Measurements from ENCODE around the gene TRIM8.

Gene TRIM8

DNA sequence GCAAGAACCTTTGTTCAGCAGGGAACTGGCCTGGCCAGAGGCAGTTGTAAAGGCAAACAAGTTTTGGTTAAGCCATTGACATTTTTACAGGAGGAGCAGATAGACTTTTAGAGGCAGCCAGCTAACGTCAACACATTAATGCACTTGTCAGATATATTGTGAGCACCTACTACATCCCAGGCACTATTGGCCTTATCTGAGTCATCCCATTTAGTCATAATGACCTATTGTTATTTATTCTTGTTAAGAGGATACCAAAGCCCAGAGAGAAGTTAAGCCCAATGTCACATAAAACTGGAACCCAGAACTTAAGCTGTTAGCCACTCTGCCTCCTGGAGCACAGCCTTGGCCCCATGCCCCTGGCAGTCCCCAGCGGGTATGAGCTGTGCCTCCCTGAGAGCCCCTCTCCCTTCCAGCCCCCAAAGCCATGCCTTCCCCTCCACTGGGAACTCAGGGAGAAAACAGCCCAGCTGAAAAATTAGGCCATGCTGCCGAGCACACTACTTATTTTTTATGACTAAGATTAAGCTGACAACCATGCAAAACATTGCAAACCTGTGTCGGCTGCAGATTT, 32.7 kb upstream of the TRIM8 start:
- Histone ChIP-seq H3K9ac (ENCODE audit: low read depth, low read length, poor library complexity, severe bottlenecking) (no peak overlapping the region), H3K9me2 (replicated peaks; ENCODE audit: low read depth, low read length) (no peaks in the 10 kb centered on the region), H3K27me3 (ENCODE audit: insufficient read depth, low read length, poor library complexity, severe bottlenecking) (no peaks in the 10 kb centered on the region), H3K4me3 (ENCODE audit: low read length, poor library complexity, severe bottlenecking) (no peak overlapping the region), H2AFZ (ENCODE audit: low read length) (no peak overlapping the region), H3F3A (ENCODE audit: low read depth) (peaks cover 9% of the 10 kb centered on the region; the same call in 1 of the 2 replicates), H3K4me1 (ENCODE audit: insufficient read depth, low read length, poor library complexity, severe bottlenecking) (peaks cover 44% of the 10 kb centered on the region), H3K4me2 (ENCODE audit: low read depth, low read length, poor library complexity, severe bottlenecking) (no peak overlapping the region), H4K20me1 (ENCODE audit: insufficient read depth, low read length, poor library complexity, severe bottlenecking) (no peaks in the 10 kb centered on the region), H3K79me2 (ENCODE audit: insufficient read depth, low read length) (no peaks in the 10 kb centered on the region), H3K9me3 (ENCODE audit: insufficient read depth, low read depth, low read length) (no peaks in the 10 kb centered on the region), H3K36me3 (ENCODE audit: insufficient read depth, low read length) (0 out of 2 replicates have a peak, but pooled peaks cover 2% of the 10 kb centered on the region)
- TF ChIP-seq EZH2phosphoT487 (IDR thresholded peaks at IDR 0.05; ENCODE audit: borderline replicate concordance) (no peak), CTCF (conservative IDR thresholded peaks at IDR 0.05; ENCODE audit: low read length) (no peak)

DNA sequence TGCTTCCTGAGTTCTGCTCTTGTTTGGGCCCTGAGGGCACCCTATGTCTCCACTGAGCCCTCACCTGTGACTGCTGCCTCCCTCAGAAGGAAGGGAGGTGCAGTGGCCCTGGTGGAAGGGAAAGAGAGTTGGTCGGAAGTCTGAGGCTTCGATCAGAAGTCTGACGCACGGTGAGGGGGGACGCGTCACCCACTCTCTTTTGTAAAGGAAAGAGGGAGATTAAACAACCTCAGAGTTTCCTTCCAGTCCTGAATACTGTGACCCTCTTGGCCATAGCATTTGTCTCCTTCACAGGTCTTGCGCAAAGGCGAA, 31.4 kb upstream of the TRIM8 start:
- H3K4me3 ChIP-seq (ENCODE audit: low read length, poor library complexity, severe bottlenecking) = no peak overlapping the region
- H3K36me3 ChIP-seq (ENCODE audit: insufficient read depth, low read length) = peaks cover 9% of the 10 kb centered on the region; the same call in 1 of the 2 replicates
- peak overlapping the region; percentile 64 for H3K9ac ChIP-seq (ENCODE audit: low read depth, low read length, poor library complexity, severe bottlenecking)
- TF ChIP-seq EZH2phosphoT487 (IDR thresholded peaks at IDR 0.05; ENCODE audit: borderline replicate concordance) (no peak), CTCF (conservative IDR thresholded peaks at IDR 0.05; ENCODE audit: low read length) (no peak)
- no peaks in the 10 kb centered on the region for H3K9me2 ChIP-seq (replicated peaks; ENCODE audit: low read depth, low read length)
- no peak overlapping the region for H2AFZ ChIP-seq (ENCODE audit: low read length)
- peak overlapping the region; percentile 43 for H3K4me2 ChIP-seq (ENCODE audit: low read depth, low read length, poor library complexity, severe bottlenecking)
- H3K4me1 ChIP-seq (ENCODE audit: insufficient read depth, low read length, poor library complexity, severe bottlenecking) = peaks cover 50% of the 10 kb centered on the region
- no peaks in the 10 kb centered on the region for H4K20me1 ChIP-seq (ENCODE audit: insufficient read depth, low read length, poor library complexity, severe bottlenecking)
- no peaks in the 10 kb centered on the region for H3K9me3 ChIP-seq (ENCODE audit: insufficient read depth, low read depth, low read length)
- no peaks in the 10 kb centered on the region for H3K79me2 ChIP-seq (ENCODE audit: insufficient read depth, low read length)
- peaks cover 9% of the 10 kb centered on the region; the same call in 1 of the 2 replicates for H3F3A ChIP-seq (ENCODE audit: low read depth)
- H3K27me3 ChIP-seq (ENCODE audit: insufficient read depth, low read length, poor library complexity, severe bottlenecking) = no peaks in the 10 kb centered on the region

GRCh38 chr10:102613286-102613685, 31.0 kb upstream of the TRIM8 start:
- Histone ChIP-seq H3K4me1 (ENCODE audit: insufficient read depth, low read length, poor library complexity, severe bottlenecking) (peaks cover 50% of the 10 kb centered on the region), H3K36me3 (ENCODE audit: insufficient read depth, low read length) (peaks cover 12% of the 10 kb centered on the region; the same call in 1 of the 2 replicates), H3K9ac (ENCODE audit: low read depth, low read length, poor library complexity, severe bottlenecking) (peak overlapping the region; percentile 64), H3K79me2 (ENCODE audit: insufficient read depth, low read length) (no peaks in the 10 kb centered on the region), H3F3A (ENCODE audit: low read depth) (peaks cover 9% of the 10 kb centered on the region; the same call in 1 of the 2 replicates), H2AFZ (ENCODE audit: low read length) (no peak overlapping the region), H3K9me2 (replicated peaks; ENCODE audit: low read depth, low read length) (no peaks in the 10 kb centered on the region), H3K4me3 (ENCODE audit: low read length, poor library complexity, severe bottlenecking) (no peak overlapping the region), H3K4me2 (ENCODE audit: low read depth, low read length, poor library complexity, severe bottlenecking) (peak overlapping the region; percentile 43), H3K9me3 (ENCODE audit: insufficient read depth, low read depth, low read length) (no peaks in the 10 kb centered on the region), H4K20me1 (ENCODE audit: insufficient read depth, low read length, poor library complexity, severe bottlenecking) (no peaks in the 10 kb centered on the region), H3K27me3 (ENCODE audit: insufficient read depth, low read length, poor library complexity, severe bottlenecking) (no peaks in the 10 kb centered on the region)
- TF ChIP-seq CTCF (conservative IDR thresholded peaks at IDR 0.05; ENCODE audit: low read length) (no peak), EZH2phosphoT487 (IDR thresholded peaks at IDR 0.05; ENCODE audit: borderline replicate concordance) (no peak)

All from Loucy (cell line).